HTERT RPE-1 (cell line): Measurements from ENCODE around the gene PHACTR1.

Source experiments
- in situ Hi-C: fragments of 300-500 bp; cut with MboI; formaldehyde crosslinking; loops from 4 replicates; pipeline ENCODE4 v1.14.3; 2020; ENCODE audit warnings: low sequenced_read_pairs

The PHACTR1 gene

DNA sequence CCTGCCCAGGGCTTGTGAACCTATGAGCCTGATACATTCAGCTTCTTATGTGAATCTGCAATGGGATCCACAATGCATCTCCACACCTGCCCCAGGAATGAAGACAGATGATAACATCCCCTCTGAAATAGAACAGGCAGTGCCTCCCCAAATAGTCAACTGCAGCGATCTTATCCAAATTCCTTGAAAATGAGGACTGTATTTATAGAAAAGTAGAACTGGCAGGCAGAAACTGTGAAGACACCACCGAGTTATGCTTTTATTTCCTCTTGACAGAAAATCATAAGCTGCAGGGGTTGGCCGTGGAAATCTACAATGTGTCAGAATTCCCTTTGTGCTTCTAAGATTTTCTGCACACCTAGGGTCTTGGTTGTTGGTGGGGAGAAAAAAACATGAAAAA is 341.5 kb downstream of the PHACTR1 start:
- in situ Hi-C loops = no loop called here

GRCh38 chr6:13059026-13059425 is 342.5 kb downstream of the PHACTR1 start:
- in situ Hi-C loops = no loop called here

DNA sequence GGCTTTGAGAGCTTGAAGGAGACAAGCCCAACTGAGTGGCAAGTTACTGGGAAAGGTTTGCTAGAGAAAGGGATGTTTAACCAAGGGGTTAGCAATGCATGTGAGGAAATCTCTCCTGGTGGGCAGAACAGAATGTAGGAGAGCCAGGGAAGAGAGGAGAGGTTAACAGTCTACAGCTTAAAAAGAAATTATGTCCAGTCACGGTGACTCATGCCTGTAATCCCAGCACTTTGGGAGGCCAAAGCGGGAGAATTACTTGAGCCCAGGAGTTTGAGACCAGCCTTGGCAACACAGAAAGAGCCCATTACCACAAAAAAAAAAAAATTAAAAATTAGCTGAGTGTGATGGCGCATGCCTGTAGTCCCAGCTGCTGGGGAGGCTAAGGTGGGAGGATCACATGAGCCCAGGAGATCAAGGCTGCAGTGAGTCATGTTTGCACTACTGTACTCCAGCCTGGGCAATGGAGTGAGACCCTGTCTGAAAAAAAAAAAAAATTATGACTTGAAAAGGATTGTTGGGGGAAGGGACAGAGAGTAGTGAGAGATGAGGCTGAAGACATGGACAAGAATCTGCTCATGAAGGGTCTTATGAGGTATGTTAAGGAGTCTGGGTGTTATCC is 346.8 kb downstream of the PHACTR1 start:
- in situ Hi-C loops = no loop called here

DNA sequence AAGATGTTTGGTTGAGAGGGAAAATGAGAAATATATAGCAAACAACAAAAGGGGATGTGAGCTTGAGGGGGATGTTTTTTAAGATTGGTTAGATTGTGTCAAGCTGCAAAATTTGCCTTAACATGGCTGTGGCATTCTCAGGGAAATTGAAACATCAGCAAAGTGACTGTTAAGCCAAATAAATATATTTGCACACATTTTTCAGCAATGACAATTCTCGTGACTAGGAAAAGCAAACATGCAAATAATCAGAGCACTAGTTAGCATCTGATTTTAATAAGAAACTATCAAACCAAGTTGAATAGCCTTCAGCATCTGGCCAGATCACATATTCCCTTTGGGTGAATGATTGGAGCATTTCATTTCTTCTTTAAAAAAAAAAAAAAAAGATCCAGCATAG is 349.0 kb downstream of the PHACTR1 start:
- in situ Hi-C loops = no loop called here

DNA sequence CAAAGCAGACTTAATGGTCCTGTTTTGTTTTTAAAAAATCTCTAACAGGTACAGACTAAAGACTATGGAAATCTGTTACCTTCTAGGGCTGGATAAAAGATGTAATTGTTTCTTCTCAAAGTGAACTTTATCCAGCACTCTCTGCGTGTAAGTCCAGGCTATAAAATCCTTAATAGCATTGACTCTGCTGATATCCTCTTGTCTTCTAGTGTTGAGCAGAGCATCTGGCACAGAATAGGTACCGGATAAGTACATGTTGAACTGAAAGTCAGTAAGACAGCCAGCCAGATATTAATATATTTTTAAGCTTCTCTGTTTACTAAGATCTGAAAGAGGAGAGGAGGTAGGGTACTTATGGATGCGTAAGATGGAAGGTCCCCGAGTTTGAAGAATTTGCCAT is 349.5 kb downstream of the PHACTR1 start:
- in situ Hi-C loops = no loop called here

DNA sequence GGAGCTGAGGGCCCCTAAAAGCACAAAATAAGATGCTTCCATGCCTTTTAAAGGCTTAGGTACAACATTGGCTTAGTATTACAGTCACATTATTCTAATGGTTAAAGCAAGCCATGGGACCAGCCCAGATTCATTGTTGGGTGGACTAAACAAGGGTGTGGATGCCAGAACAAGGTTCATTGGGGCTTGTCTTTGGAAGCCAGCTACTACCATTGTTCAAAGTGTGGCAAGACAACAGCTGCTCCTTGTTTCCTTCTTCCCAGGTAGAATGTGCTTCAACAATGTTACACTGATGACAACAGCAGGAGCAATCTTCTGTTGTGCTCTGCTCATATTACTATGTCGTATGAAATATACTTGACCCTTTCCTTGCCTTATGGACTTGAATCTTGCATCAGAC is 350.3 kb downstream of the PHACTR1 start:
- in situ Hi-C loops = no loop called here

DNA sequence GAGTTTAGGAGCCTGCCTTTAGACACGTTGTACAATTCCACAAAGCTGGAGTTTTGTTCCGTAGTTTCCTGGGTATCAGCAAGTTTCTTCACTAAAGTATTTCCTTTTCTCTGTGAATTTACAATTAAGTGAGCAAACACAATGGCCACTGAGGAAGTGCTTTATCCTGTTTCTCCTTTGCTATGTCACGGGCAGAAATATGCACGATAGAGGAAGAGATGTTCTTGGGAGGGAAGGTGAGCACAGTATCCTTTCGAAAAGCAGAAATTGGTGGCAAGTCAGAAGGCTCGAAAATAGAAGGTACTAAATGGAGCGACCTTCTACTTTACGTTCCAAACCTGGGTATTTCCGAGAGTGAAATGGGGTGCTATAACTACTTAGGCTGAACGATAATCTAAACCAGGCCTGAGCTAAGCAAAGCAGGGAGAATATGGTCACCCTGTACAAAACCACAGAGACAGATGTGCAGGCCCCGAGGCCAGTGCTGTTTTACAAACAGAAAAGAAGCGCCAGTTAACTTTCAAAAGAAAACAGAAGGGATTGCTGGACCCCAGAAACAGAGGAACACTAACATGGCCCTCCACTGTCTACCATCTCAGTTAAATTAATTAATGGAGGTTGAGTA is 352.1 kb downstream of the PHACTR1 start:
- in situ Hi-C loops = no loop called here

DNA sequence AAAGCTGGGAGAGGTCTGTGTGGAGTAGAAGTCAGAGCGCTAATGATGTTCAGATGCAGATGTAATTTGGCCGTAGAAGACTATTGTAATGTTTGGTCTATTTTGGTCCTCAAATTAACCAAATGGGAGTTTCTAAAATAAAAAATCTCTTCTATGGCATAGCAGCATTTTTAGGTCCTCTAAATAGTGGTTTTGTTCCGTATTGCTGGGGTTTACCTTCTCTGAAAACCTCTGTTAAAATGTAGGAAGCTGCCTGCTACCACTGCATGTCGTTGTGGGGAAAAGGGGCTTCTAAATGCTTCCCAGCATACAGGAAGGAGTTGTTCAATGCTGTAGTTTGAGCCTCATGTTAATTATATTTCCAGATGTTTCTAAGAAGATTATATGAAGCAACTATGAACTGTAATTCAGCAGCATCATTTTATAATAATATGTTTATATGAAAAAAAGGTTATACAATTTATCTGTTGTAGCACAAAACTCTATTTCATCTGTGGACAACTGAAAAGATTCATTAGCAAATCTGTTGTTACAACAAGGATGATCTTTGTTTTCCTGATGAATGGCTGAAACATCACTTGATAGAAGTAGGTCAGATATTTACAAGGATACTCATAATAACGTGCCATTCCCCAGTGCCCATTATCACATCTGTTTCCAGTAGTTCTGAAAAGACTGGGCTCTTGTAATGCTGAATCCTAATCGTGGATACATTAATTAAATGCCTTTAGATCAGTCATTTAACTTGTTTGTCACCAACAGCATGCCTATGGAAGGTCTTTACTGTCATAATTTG is 355.2 kb downstream of the PHACTR1 start:
- in situ Hi-C loops = no loop called here

DNA sequence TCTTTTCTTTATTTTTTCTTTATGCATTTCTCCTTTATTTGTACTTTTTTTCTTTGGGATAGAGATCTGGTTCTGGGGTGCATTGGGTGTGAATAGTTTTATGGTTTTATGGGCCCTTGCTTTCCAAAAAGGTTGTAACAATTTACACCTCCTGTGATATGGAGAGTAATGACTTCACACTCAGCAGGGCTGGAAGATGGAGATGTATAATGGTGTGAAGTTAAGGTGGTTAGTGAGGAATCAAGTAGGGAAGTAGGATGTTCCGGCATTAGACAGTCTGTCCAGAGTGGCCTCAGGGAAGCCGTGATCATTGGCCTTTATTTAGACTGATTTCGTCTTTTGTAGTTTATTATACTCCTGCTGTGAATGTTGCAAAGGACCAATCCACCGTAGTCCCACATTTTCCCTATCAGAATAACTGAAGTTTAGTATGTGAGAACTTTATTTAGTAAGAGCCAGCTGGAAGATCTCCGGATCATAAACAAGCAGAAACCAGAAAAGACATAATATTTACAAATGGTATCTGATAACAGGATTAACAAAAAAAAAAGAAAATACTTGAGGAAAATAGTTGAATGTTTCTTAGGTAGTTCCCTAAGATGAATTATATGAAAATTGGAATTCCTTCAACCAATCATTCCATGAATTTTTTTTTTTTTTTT is 356.2 kb downstream of the PHACTR1 start:
- in situ Hi-C loops = no loop called here

DNA sequence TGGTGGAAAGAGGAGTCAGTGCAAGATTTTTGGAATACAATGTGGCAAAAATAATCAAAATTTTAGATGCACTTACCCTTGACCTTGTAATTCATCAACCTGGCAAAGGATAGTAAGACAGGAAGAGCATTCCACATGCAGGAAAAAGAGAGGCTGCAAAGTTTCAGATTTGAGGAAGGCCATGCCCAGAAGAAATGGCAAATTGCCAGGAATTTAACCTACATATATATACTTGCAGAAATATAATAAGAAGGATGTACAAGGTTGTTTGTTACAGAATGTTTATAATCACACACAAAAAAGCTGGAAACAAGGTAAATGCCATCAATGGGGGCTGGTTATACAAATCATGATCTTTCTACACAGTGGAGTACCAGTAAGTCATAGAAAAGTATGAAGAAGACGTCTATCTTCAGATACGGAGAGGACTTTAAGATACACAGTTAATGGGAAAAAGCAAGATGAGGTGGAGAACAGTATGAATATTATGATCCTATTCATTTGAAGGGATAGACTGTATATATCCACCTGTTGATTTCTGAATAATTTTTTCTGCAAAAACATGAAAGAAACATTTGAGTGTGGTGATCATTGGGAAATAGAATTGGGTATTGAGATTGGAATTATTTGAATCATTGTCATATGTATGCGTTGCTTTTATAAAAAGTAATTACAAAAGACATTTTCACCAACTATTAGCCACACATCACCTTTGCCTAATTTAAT is 358.0 kb downstream of the PHACTR1 start:
- in situ Hi-C loops = no loop called here

DNA sequence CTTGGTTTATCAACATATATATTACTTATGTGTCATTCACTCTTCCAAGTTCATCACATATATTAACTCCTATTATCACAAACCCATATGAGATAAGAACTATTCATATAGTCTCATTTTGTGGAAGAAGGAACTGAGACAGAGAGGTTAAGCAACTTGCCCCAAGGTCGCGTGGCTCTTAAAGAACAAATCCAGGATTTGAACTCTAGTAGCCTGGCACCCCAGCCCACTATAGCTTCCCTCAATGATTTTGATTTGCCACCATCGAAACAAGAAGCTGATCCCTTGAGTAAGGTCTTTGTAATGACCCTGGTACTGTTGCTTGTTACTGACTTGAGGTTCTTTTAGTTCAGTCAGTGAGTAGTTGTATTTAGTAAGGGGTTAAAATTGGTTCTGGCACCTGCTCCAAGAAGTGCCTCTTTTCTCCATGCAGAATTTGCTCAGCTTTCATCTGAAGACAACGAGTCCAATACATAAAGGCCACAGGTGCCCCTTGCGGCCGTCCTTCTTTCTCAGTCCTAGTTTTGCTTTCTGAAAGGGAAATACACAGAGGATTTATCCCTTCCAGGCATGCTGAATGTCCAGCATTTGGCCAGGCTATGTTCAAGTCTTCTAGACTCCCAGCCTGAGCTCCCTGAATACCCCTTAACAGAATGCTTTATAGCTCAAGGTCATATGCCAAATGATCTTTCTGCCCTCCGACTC is 358.7 kb downstream of the PHACTR1 start:
- in situ Hi-C loops = no loop called here

DNA sequence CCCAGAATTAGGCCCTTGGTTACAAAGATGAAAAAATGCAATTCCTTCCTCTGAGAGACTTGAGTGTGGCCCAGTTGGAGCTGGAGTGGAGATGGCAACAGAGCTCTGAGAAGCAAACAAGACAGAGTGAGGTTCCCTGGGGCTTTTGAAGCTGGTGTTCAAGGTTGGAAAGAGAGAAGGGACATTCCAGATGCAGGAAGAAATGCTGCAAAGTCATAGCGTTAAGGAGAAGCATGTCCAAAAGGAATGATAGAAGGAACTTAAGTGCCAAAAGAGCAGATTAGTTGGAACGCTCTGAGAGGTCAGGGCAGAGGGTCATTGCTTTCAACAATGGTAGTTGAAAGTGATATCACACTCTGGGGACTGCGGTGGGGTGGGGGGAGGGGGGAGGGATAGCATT is 360.0 kb downstream of the PHACTR1 start:
- in situ Hi-C loops = no loop called here

DNA sequence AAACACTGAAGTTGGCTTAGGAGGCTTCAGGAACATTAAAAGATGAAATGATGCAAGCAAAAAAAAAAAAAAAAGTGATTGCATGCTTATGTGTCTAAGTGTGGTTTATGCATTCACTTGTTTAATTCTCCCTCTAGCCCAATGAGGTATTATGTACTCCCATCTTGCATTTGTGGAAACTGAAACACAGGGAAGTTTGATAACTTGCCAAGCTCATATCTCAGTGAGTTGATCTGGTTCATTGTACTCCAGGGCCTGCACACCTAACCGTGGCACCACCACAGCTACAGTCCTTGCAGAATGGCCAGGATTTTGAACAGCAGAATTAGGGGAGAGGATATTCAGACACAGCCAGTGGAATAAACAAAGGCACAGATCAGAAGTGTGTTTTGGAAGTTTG is 360.6 kb downstream of the PHACTR1 start:
- in situ Hi-C loops = no loop called here

DNA sequence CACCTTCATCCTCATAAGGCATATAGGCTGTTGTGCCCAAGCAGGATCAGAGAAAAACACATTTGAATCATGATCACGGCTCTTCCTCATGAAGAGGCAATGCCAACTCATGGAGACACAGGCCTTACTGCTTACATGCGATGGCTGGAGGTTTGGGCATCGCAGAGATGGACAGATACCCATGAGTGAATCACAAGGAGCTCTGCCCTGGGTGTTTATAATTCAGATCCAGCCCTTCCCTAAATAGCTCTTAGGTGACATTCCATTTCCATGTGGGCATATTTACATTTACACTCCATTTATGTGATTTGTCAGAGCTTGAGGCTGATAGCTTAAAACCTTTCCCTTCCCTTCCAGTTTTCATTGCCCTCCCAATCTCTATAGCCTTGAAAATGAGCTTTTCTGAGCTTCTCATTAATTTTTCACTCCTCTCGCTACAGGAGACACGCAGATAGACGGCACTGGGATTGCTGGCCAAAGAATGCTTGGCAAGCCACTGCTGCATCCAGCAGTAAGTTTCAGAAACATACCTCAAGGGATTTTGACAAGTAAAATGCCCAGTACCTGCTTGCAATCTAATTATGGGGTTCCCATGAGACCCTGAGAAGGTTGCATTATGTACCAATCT is 362.6 kb downstream of the PHACTR1 start:
- in situ Hi-C loops = no loop called here

- in situ Hi-C loops = no loop called here
Observed at GRCh38 chr6:13080462-13081188, 364.1 kb downstream of the PHACTR1 start.

GRCh38 chr6:13081189-13081563 is 364.6 kb downstream of the PHACTR1 start:
- in situ Hi-C loops = no loop called here

- in situ Hi-C loops = no loop called here
Observed at GRCh38 chr6:13089296-13089994, 372.9 kb downstream of the PHACTR1 start.

DNA sequence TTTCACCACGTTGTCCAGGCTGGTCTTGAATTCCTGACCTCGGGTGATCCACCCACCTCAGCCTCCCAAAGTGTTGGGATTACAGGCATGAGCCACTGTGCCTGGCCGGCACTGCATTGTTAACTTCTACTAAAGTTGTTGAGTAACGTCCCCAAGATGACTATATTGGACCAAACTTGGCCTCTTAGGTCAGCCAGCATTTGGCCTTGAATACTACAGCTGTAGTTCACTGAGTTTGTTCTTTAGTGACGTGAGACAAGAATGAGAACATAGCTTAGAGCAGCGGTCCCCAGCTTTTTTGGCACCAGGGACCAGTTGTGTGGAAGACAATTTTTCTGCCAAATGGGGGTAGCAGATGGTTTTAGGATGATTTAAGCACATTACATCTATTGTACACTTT is 374.6 kb downstream of the PHACTR1 start:
- in situ Hi-C loops = no loop called here
